Measurements from ENCODE around the gene NEUROG2.
"Not testable (repeated sequence)": the region's sequence is repeated elsewhere in the genome, so short reads cannot be mapped to it uniquely, and the experiment has no call there.

NEUROG2 gene

DNA sequence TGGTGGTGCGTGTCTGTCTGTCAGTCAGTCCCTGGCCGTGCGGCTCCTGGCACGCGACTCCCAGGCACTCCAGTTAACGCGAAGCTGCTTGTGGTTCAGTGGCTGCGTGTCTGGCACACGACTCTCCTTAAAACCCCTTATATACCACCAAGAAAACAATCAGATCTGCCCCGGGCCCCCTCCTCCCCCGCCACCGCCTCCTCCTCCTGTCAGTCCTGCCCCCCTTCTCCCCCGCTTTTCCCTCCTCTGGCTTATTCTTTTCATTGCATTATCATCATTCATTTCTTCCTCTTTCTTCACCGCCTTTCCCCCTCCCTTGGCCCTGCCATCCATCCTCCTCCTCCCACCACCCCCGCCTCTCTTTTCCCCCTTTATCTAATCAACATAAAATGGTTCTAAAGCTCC, at the start of gene NEUROG2:
Gene NEUROG2, minus strand, starts transcription at position 115 of the 405 bp plus-strand sequence. CDS start 705 bp downstream, outside the sequence.
- DNase-seq (ENCODE audit: low read depth in 2 of 2) = no peak

DNA sequence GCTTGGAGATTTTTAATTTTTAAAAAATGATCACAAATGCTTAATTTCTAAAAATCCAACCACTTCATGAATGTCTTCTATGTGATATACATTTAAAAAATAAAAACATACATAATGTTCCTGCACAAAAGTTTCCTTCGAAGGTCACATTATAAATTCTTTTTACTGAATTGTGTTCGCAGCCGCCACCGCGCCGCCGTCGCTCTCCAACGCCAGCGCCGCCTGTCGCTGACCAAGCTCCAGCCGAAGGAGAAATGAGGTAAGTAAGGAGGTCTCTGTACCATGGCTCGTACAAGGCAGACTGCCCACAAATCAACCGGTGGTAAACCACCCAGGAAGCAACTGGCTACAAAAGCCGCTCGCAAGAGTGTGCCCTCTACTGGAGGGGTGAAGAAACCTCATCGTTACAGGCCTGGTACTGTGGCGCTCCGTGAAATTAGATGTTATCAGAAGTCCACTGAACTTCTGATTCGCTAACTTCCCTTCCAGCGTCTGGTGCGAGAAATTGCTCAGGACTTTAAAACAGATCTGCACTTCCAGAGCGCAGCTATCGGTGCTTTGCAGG, 48.8 kb upstream of the NEUROG2 start:
- no peak for DNase-seq (ENCODE audit: low read depth in 2 of 2)

DNA sequence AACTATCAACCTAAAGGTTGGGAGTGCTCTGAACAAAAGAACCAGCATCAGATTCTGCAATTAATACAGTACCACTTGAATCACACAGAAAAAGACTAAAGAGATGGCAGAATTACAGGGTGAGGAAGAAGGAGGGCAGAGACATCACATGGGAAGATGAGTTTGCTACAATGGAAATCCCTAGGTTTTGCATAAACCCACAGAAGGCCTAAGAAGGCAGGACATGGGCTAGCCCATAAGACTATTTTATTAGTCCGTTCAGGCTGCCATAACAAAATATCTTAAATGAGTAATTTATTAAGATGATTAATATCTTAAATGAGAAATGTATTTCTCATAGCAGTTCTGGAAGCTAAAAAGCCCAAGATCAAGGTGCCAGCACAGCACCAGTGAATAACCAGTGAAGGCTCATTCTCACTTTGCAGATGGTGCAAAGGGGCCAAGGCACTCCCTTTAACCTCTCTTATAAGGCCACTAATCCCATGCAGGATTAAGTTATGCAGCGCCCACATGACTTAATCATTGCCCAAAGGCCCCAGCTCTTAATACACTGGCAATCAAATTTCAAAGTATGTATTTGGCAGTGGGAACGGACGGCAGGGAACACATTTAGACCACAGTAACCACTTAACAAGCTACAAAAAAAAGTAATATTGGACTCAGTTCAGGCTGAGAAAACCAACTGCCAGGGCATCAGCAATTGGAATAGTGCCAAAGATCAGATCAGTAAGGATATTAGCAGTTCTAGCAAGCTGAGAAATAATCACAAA, 47.6 kb upstream of the NEUROG2 start:
- DNase-seq (ENCODE audit: low read depth in 2 of 2) = no peak

DNA sequence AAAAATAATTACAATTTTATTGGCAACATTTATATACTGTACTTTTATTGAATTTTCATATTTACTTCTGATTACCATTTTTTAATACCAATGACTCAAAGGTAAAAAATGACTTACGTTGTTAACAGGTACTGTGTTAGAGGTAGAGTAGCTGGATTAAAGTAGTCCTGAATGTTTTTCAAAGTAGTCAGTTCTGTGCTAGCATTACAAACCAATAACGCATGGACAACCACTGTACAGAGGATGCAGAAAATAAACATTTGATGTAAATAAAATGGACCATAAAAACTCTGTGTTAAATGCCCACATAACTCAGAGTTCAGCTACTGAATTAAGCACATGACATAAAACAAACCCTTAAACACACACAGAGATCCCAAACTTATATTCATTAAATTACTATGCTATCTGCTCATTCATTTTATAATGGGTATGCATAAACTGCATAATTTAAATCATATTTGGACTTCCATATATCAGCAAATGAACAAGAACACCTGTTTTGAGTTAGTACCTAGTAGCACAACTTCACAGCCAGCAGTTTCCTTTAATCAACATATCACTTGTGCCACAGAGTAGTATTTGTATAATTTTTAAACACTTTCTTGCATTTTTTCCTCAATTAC, 46.4 kb upstream of the NEUROG2 start:
- DNase-seq (ENCODE audit: low read depth in 2 of 2) = no peak

DNA sequence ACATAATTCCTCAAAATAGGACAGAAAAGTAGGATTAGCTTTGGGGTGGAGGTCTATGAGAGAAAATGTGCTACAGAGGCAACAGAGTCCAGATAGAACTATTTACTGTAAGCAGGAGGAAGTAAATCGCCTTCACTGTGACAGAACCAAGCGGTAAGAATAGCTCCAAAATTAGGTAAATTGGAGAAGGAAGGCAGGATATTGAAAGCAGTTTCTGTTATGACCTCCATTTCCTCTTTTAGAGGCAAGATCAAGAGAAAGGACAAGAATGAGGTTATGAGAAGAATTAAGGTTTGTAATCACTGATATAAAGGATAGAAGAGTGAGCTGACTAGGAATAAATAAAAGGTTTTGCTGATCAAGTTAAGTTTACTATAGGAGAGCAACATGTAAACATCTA, 44.1 kb upstream of the NEUROG2 start:
- no peak for DNase-seq (ENCODE audit: low read depth in 2 of 2)

DNA sequence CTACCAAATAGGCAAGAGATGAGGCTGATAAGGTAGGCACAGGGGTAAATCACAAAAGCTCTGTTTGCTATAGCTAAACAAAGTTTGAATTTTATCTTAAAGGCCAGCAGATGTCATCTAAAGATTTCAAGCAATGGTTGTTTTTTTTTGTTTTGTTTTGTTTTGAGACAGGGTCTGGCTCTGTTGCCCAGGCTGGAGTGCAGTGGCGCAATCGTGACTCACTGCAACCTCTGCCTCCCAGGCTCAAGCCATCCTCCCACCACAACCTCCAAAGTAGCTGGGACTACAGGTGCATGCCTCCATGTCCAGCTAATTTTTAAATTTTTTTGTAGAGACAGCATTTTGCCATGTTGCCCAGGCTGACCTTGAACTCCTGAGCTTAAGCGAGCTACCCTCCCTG, 43.1 kb upstream of the NEUROG2 start:
- no peak for DNase-seq (ENCODE audit: low read depth in 2 of 2)

DNA sequence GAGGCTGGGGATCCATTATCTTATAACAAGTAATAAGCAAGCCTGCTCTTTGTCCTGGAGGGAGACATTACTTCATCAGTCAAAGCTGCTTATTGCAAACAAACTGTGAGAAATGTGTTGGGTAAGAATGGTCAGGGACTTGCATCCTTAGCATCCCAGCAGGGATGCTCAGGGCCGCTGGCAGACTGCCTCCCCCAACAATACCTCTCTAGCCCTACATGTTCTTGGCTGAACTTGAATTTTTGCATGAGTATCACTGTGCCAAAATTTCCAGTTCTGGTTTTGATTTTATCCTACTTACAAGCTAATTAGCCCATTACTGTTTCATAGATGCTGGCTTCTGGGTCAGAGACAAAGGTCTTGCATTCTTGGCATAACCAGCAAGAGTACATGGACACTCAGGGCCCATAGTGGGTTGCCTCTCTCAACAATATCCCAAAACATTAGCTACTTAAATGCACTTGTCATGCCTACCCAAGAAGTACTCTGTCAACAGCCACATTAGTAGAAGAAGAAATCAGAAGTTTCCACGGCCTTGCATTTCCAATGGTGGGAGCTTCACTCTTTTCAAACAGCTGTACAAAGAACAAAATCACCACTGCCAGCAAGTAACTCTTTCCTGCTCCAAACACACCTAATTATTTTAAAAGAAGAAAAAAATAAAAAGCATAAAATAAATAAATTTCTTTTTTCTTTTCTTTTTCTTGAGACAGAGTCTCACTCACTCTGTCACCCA, 41.9 kb upstream of the NEUROG2 start:
- DNase-seq (ENCODE audit: low read depth in 2 of 2) = no peak

DNA sequence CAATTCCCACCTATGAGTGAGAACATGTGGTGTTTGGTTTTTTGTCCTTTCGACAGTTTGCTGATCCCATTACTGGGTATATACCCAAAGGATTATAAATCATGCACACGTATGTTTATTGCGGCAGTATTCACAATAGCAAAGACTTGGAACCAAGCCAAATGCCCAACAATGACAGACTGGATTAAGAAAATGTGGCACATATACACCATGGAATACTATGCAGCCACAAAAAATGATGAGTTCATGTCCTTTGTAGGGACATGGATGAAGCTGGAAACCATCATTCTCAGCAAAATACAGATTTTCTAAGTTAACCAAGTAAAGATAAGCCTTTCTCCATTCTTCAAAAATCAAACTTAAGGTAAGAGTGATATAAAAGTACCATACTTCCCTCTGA, 38.3 kb upstream of the NEUROG2 start:
- DNase-seq (ENCODE audit: low read depth in 2 of 2) = not testable (repeated sequence)

DNA sequence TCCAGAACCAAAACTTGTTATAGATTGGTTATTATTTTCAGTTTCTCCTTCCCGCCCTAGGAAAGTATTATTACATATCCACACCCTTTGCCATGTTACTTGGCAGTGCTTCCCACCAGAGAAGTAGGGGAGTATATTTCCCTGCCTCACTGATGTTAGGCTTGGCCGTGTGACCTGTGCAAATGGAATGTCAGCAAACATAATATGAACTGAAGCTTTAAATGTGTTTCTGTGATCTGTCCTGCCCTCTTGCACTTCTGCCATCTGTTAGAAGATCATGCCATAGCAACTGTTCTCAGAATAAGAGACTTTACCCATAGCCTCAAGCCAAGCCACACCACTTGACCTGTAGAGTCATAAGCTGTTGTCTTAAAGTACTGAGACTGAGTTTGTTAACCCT, 36.7 kb upstream of the NEUROG2 start:
- no peak for DNase-seq (ENCODE audit: low read depth in 2 of 2)

DNA sequence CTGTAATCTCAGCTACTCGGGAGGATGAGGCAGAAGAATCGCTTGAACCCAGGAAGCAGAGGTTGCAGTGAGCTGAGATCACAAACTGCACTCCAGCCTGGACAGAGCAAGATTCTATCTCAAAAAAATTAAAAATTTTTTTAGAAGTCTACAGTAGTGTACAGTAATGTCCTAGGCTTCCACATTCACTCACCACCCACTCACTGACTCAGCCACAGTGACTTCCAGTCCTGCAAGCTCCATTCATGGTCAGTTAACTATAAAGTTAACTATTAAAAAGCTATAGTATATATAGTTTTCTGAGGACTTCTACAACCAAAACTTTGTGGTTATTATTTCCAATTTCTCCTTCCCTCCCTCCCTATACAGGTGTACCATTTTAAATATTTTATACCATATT, 34.7 kb upstream of the NEUROG2 start:
- DNase-seq (ENCODE audit: low read depth in 2 of 2) = no peak

DNA sequence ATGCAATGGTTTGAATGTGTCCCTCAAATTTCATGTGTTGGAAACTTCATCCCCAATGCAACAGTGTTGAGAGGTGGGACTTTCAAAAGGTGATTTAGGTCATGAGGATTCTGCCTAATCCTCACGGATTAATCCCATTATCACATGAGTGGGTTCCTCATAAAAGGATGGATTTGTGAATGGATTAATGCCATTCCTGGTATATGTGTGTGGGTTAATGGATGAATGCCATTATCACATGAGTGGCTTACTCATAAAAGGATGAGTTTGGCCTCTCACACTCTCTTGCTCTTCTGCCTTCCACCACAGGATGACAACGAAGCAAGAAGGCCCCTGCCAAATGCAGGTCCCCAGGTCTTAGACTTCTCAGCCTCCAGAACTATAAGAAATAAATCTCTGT, 30.5 kb upstream of the NEUROG2 start:
- no peak for DNase-seq (ENCODE audit: low read depth in 2 of 2)

DNA sequence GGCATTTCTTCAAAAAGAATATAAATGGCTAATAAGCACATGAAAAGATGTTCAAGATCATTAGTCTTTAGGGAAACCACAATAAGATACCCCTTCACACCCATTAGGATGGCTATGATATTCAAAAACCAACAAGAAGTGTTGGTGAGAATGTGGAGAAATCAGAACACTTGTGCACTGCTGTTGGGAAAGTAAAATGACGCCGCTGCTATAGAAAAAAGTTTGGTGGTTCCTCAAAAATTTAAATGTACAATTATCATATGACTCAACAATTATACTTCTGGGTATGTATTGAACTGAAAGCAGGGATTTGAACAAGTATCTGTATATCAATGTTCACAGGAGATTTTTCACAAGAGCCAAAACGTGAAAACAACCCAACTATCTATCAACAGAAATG, 29.4 kb upstream of the NEUROG2 start:
- no peak for DNase-seq (ENCODE audit: low read depth in 2 of 2)

DNA sequence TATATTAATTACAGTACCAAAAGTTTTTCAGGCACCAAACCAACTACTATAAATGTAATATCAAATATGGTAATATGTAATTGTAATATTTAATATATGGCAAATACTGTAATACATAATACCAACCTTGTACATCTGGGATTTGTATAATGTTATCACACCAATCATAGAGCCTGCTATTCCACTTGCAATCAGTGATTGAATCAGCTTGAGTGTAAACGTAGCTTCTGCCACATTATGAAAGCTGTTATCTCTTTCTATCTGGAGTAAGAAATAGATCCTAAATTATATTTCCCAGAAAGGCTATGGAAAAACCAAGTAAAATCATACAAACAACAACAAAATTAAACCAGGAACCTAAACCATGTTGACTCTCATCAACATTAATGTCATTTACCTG, 24.7 kb upstream of the NEUROG2 start:
- DNase-seq (ENCODE audit: low read depth in 2 of 2) = no peak

DNA sequence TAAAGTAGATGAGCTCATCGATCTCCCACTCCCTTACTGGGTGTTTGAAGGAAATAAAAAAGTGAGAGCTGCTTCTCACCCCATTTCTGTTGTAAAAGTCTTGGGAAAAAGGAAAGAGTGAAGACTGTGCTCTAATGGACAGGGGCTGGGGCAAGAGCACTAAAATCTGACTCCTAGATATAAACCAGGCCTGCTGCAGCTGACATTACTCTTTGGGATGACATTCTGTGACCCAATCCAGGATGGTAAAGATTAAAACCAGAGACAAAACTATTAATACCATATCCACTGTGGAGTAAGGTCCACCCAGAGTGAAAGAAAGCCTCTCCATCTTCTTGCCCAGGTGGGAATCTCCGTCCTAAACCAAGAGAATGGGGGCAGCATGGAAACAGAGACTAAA, 20.1 kb upstream of the NEUROG2 start:
- DNase-seq (ENCODE audit: low read depth in 2 of 2) = no peak

DNA sequence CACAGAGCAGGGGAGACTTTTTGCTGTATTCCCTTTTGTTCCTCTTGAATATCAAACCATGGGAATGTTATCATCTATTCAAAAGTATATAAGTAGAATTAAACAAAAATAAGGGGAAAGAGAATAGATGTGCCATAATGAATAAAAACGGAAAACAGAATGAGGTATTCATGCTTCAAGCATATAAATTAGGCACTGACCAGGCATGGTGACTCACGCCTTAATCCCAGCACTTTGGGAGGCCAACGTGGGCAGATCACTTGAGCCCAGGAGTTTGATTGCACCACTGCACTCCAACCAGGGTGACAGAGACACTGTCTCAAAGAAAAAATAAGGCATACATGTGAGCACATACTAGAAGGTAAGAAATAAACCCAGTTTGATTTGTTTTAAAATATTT, 16.3 kb upstream of the NEUROG2 start:
- DNase-seq (ENCODE audit: low read depth in 2 of 2) = no peak

DNA sequence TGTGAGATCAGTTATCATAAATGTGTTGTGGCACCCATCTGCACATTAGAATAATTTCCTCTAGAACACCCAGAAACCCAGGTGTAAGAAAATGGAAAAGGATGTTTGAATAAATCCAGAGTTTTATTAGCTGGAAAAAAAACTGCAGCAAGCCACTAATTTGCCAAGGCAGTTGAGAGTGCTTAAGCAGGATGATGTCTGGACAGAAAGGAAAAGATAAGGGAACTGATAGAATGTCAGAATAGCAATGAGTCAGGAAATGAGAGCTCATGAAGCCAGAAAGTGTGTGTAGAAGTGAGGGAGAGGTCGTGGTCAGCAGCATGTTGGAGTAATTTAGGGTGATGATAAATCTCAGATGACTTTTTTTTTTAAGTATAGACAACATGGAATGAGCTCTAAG, 15.2 kb upstream of the NEUROG2 start:
- DNase-seq (ENCODE audit: low read depth in 2 of 2) = no peak

DNA sequence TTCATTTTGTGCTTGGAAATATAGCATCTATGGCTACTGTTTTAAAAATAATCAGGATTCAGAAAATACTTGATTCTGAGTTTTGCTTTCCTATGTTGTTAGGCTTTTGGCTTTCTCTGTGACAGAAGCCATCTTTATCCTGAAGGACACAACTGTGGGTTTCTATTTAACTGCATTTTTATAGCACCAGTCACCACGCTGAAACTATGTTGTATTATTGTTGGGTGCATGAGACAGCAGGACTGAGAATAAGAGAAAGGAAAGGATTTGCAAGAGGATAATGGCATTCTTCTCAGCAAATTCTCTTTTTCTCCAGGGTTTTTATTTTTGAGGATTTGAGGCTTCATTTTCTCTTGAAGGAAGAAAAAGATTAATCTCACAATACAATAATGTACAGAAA, 10.1 kb upstream of the NEUROG2 start:
- DNase-seq (ENCODE audit: low read depth in 2 of 2) = no peak

DNA sequence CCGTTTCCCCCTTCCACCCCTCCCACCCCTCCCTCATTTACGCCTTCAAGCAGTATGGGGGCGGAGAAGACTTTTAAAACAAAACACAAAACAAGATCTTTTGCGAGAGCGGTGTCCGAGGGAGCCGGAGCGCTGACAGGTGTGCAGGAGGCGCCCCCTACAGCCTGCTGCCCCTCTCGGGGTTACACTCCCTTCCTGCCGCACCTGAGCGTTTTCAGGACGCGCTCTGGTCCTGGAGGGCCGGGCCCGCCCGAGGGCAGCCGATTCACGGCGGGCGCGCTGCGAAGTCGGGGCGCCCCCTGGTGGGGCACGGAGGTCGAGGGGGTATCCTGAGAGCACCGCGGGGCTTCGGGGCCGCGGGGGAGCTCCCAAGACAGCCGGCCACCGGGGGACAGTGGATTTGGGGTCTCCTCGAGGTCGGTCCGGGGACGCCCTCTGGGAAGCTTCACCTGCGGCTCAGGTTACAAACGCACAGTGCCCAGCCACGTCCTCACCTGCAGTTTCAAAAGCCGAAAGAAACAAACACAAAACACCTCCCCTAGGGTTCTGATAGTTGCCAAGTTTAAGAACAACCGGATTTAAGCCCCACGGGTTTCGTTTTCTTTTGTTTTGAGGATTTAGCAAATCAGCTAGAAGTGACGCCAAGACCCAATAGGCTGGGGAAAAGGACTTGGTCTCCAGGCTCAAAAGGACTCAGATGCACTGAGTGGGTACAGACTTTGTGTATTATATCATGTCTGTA, 8.0 kb upstream of the NEUROG2 start:
- DNase-seq (ENCODE audit: low read depth in 2 of 2) = peak; percentile 64 to 75

DNA sequence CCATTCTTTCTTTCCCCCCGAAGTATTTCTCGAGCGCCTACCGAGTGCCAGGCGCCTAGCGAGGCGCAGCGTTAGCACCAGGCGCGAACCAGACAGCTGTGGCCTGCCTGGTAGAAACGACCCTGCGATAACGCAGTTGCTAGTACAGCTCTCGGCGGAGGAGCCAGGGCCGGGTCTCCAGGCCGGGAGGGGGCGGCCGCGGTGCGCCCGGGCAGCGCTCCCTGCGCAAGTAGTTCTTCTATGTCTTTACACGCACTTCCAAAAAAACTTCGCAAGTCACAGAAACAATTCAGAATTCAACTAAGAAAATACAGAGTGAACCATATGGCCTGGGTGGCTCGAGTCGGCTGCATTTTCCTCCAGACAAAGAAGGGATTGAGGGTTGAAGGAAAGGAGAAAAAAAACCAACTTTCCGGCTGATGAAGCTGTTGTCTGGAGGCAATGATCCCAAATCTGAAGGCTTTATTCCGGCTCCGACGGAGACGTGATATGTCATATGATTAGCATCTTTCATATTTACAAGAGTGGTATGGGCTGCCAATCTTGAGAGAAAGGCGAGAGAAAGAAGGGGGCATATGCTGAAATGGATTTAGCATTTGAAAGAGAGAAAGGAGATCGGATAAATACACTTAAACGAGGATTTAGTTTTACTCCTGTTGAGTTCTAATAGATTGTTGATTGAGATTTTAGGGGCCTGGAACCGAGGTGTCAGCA, 7.2 kb upstream of the NEUROG2 start:
- DNase-seq (ENCODE audit: low read depth in 2 of 2) = no peak

DNA sequence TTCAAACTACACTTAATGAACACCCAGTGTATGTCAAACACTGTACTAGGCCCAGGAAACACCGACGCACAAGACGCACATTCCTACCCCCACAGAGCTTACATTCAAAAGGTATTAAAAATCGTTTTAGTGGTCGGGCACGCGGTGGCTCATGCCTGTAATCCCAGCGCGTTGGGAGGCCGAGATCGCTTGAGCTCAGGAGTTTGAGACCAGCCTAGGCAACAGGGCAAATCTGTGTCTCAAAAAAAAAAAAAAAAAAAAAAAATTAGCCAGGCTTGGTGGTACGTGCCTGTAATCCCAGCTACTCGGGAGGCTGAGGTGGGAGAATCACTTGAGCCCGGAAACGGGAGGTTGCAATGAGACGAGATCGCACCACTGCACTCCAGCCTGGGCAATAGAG, 6.5 kb upstream of the NEUROG2 start:
- DNase-seq (ENCODE audit: low read depth in 2 of 2) = not testable (repeated sequence)

All from stimulated activated CD8-positive, alpha-beta memory T cell treated with anti-CD3 and anti-CD28 coated beads, Interleukin-15, amount 100 ng/mL, for 48 hours (primary cell).